Liver (tissue), 3 donors: ENCODE results near the gene RASSF6.

Source experiments
- FOXA1 ChIP-seq: IDR thresholded peaks from 2 replicates; pipeline ENCODE4 v1.6.1; 2016; ENCODE audit warnings: antibody characterized with exemption
- GABPA ChIP-seq, 2 donors: IDR thresholded peaks in 1 of 2; conservative IDR thresholded peaks in 1 of 2; 2 replicates each; pipeline ENCODE4 v1.6.1; 2016; ENCODE audit warnings: antibody characterized with exemption in 2 of 2, mild to moderate bottlenecking in 1 of 2, moderate library complexity in 1 of 2
- REST ChIP-seq: IDR thresholded peaks from 2 replicates; pipeline ENCODE4 v1.6.1; 2016; ENCODE audit warnings: antibody characterized with exemption, mild to moderate bottlenecking
- TAF1 ChIP-seq: conservative IDR thresholded peaks from 2 replicates; pipeline ENCODE4 v1.6.1; 2016; ENCODE audit warnings: antibody characterized with exemption, mild to moderate bottlenecking
- YY1 ChIP-seq: IDR thresholded peaks from 2 replicates; pipeline ENCODE4 v1.6.1; 2016; ENCODE audit warnings: antibody characterized with exemption, mild to moderate bottlenecking
- ZBTB33 ChIP-seq: IDR thresholded peaks from 2 replicates; pipeline ENCODE4 v1.6.1; 2016; ENCODE audit warnings: antibody characterized with exemption
- TF ChIP-seq, protein P1 (sequence below): fragments of 150-350 bp; IDR thresholded peaks from 2 replicates; pipeline ENCODE4 v1.5.1; 2017; ENCODE audit warnings: improper control_type of control experiment, low read depth, low read length; ENCODE audit not compliant: missing input control
- TF ChIP-seq, protein P2 (sequence below): IDR thresholded peaks from 2 replicates; pipeline ENCODE4 v1.6.1; 2016; ENCODE audit warnings: antibody characterized with exemption
- donor health status: healthy.
- donor health status: healthy.

- TF ChIP-seq, protein P1, sequence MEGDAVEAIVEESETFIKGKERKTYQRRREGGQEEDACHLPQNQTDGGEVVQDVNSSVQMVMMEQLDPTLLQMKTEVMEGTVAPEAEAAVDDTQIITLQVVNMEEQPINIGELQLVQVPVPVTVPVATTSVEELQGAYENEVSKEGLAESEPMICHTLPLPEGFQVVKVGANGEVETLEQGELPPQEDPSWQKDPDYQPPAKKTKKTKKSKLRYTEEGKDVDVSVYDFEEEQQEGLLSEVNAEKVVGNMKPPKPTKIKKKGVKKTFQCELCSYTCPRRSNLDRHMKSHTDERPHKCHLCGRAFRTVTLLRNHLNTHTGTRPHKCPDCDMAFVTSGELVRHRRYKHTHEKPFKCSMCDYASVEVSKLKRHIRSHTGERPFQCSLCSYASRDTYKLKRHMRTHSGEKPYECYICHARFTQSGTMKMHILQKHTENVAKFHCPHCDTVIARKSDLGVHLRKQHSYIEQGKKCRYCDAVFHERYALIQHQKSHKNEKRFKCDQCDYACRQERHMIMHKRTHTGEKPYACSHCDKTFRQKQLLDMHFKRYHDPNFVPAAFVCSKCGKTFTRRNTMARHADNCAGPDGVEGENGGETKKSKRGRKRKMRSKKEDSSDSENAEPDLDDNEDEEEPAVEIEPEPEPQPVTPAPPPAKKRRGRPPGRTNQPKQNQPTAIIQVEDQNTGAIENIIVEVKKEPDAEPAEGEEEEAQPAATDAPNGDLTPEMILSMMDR, result no peak
- no peak for TF ChIP-seq FOXA1
- TF ChIP-seq TAF1, result no peak
- TF ChIP-seq REST, result no peak
- no peak for TF ChIP-seq ZBTB33
- no peak for TF ChIP-seq YY1
- TF ChIP-seq, protein P2, sequence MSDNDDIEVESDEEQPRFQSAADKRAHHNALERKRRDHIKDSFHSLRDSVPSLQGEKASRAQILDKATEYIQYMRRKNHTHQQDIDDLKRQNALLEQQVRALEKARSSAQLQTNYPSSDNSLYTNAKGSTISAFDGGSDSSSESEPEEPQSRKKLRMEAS, result no peak
- TF ChIP-seq GABPA (IDR thresholded peaks at IDR 0.05 in 1 of 2, conservative IDR thresholded peaks at IDR 0.05 in 1 of 2), result no peak
Measured at GRCh38 chr4:73614311-73614867, 5.8 kb downstream of the RASSF6 start.
